Left ventricle myocardium superior (tissue), 1 donor: ENCODE data around the gene CPO. TPM values are rescaled to one million over a fixed set of nuclear protein-coding genes. Genes with fewer than 3 reads are reported as not detected.
"Not testable (repeated sequence)": the region's sequence is repeated elsewhere in the genome, so short reads cannot be mapped to it uniquely, and the experiment has no call there.

Experiments used
- ATAC-seq: fragments of 200-7000 bp; cut with Tn5 transposase; one replicate; pipeline ENCODE4 v1.9.1; 2020; ENCODE audit warnings: mild to moderate bottlenecking, moderate library complexity
- DNase-seq: peaks from one replicate; pipeline ENCODE4 v3.0.0-alpha.2; 2020
- intact Hi-C: fragments of 100-400 bp; cut with micrococcal nuclease; formaldehyde crosslinking; loops from one replicate; pipeline ENCODE4 v1.11.0; 2022
- long read RNA-seq: library from polyadenylated mRNA; unstranded; transcript quantifications from one replicate; pipeline ENCODE4 v2.0.0, GENCODE V29; 2021
- total RNA-seq: library from RNA; stranded (reverse); fragmentation: NEBNext Ultra II Directional; extraction: Animal tissue kit (Norgen Biotek cat#: 25700); gene quantifications from one replicate; pipeline ENCODE4 v1.2.1, GENCODE V29; 2021
- donor health status: DM: no; HTN: yes; CAD: no; lungs with severe emphysema.

Gene CPO, protein sequence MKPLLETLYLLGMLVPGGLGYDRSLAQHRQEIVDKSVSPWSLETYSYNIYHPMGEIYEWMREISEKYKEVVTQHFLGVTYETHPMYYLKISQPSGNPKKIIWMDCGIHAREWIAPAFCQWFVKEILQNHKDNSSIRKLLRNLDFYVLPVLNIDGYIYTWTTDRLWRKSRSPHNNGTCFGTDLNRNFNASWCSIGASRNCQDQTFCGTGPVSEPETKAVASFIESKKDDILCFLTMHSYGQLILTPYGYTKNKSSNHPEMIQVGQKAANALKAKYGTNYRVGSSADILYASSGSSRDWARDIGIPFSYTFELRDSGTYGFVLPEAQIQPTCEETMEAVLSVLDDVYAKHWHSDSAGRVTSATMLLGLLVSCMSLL
- 0.27 TPM for total RNA-seq
- long read RNA-seq: 0 reads

DNA sequence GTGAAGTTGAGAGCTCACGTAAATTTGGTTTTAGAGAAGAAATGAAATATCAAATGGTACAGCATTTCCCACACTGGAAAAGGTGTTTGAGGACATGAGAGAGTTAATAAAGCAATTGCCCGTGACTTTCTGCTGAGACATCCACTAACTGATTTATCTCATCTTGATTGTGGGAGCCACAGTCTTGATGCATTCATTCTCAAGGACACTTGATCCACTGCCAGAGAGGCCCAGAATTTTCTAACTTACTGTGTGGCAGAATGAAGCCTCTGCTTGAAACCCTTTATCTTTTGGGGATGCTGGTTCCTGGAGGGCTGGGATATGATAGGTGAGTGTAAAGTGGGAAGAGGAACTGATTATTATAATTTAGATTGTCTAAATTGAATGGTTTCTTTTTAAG, at the start of gene CPO:
Gene CPO, plus strand, starts transcription at position 179 of the 400 bp plus-strand sequence. Its CDS starts 82 bp downstream, at position 261.
- DNase-seq (no peak), ATAC-seq (no peak)
- intact Hi-C loops: no loop called here

DNA sequence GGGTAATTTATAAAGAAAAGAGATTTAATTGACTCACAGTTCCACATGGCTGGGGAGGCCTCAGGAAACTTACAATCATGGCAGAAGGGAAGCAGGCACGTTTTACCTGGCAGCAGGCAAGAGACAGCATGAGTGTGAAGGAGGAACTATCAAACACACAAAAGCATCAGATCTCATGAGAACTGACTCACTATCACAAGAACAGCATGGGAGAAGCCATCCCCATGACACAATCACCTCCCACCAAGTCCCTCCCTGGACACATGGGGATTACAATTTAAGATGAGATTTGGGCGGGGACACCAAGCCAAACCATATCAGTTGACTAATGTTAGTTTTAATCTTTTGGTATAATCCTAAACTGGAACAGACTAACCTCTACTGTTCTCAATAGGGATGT, 49.1 kb upstream of the CPO start:
- no peak for DNase-seq
- ATAC-seq: no peak
- intact Hi-C loops: no loop called here

DNA sequence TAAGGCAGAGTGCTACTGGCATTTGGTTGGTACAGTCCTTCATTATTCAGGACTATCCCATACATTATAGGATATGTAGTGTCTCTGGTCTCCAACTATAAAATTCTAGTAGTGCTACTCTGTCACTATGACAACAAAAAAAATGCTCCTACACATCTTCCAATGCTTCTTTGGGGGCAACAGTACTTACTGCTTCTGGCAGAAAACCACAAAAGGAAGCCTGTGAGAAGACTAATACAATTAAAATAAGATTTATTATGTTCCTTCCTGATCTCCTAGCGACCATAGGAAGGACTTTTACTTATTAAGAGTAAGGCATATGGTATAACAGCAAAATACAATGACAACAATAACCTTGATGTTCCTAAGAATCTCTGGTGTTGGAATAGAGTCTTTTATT, 48.4 kb upstream of the CPO start:
- no peak for DNase-seq
- intact Hi-C loops: no loop called here
- no peak for ATAC-seq

DNA sequence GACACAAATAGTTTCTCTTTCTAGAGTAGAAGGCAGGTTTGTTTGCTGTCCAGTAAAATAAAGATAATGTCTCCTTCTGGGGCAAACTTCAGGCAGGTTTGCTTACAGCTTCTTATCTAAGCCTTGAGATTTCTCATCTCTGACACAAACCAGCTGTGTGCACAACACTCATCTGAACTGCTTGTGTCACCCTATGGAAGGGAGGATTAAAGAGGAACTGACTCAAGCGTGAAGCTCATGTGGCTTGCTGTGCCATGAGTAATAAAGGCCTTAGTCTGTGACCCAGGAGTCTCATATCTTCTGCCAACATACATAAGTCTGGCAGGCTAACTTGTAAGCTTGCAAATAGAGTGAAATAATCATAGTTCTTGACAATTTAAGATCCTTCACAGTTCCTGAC, 24.2 kb upstream of the CPO start:
- DNase-seq: no peak
- no peak for ATAC-seq
- intact Hi-C loops: no loop called here

DNA sequence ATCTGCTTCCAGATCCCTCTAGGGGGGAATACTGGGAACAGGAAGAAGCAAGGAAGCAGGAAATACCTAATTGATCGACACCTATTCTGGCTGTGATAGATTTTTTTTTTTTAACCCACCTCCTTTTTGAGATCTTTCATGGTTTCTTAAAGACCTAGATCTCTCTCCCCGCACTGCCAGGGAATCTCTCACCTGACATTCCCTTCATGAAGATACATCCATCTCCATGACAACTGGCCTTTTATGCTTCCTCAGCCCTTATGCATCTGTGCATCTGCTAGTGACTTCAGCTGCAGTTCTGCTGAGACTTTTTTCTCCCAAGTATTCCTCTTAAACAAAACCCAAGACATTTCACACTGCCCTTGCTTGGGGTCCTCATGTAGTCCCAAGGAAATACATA, 21.1 kb upstream of the CPO start:
- DNase-seq: no peak
- intact Hi-C loops: no loop called here
- ATAC-seq: no peak

DNA sequence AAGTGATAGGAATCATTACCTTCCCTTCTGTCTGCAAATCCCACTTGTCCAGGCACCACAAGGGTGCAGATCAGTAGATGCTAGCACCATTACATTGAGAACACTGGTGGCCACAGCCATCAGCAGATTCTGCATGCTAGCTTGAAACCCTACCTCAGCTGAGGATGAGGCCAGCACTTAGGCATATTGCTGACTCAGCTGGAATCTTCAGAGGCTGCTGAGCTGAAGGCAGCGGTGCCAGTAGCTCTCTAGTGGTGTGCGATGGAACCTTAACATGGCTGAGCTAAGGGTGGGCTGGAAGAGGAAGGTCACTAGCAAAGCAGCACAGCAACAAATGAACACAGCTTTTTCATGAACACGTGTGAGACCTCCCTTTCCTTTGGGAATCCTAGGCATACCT, 19.0 kb upstream of the CPO start:
- intact Hi-C loops: no loop called here
- ATAC-seq: no peak

GRCh38 chr2:206920951-206921350, 18.4 kb upstream of the CPO start:
- intact Hi-C loops: no loop called here
- ATAC-seq (no peak), DNase-seq (no peak)

More for the DNA sequence above, 19.0 kb upstream of the CPO start:
- no peak for DNase-seq

GRCh38 chr2:206921529-206921928, 17.8 kb upstream of the CPO start:
- intact Hi-C loops: no loop called here
- ATAC-seq: no peak
- no peak for DNase-seq

- intact Hi-C loops: no loop called here
- no peak for DNase-seq
- ATAC-seq: peak; percentile 35
These were observed 3.1 kb upstream of the CPO start for GRCh38 chr2:206935991-206936842.

DNA sequence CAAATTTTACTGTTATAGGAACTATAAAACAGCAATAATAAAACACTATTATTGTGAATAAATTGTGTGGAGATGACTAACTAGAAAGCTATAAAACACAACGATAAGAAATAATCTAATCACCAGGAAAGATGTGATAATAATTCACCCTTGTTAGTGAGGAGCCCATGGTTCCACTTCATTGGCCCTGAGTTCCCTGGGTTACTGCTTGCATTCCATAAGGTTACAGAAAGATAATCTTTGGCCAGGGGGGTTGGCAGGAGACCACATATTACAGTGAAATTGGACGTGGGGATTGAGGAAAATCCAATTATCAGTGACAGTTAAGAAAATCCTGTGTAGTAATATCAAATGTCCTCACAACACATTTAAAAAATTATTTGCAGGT, 2.5 kb upstream of the CPO start:
- ATAC-seq (no peak), DNase-seq (no peak)
- intact Hi-C loops: no loop called here

GRCh38 chr2:206937555-206937954, 1.8 kb upstream of the CPO start:
- DNase-seq (no peak), ATAC-seq (no peak)

DNA sequence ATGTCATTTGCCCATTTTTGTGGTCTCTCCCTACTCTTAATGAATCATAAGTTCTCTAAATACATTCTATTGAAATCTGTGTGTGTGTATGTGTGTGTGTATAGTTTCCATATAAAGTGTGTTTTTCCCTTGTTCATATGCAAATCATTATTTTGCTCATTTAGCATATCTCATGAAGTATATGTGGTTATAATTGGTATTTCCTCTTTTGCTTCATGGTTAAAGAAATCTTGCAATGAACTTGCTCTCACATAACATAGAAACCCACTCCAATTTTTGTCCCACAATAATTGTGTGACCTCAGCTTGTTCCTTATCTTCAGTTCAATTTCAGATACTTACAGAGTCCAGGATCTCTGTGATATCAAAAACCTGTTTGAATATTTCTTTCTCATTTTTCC, 1.2 kb downstream of the CPO start:
- intact Hi-C loops: no loop called here
- no peak for ATAC-seq
- no peak for DNase-seq

More at GRCh38 chr2:206937555-206937954, 1.8 kb upstream of the CPO start:
- intact Hi-C loops: no loop called here

DNA sequence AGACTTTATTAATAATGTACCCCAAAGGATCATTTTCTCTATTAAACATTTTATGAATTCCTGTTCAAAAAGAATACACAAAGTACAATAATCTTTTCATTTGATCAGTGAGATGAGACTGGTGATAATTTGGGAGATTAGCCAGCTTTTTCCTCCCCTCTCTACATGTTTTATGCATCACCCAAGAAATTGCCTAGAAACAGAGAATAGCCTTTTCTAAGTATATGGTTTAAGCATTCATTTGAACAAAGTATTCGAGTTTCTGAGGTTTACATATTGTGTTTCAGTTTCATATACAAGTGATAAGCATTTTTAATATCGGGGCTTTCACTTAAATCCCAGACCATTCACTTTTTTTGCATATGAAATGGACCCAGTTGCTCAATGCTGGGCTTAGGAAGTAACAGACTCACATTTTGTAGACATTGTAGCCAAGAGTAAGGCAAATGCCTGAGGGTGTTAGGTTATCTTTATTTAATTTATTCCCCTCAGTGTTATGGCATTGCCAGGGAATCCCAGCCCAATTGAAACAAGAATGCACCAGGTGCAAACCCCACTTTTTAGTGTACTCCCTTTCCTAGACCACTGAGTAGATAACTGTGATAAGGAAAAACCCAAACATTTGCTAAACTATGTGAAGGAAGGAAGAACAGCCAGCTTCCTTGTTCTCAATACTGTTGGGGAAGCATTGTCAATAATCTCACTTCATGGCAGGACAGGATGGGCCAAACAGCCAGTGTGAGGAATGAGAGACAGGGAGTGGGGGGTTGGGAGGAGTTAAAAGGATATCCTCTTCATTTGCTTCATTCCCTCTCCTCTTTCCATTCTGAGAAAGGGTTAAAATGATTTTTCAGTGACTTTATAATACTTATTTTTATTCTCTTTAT, 3.5 kb downstream of the CPO start:
- ATAC-seq (no peak), DNase-seq (no peak)
- intact Hi-C loops: no loop called here

- ATAC-seq, intact Hi-C loops, DNase-seq: not testable (repeated sequence)
These were observed 14.1 kb downstream of the CPO start for GRCh38 chr2:206953404-206953803.

- ATAC-seq (no peak), DNase-seq (no peak)
- intact Hi-C loops: no loop called here
These were observed 15.9 kb downstream of the CPO start for GRCh38 chr2:206955253-206955652.

GRCh38 chr2:206958261-206958660, 18.9 kb downstream of the CPO start:
- DNase-seq (no peak), ATAC-seq (no peak)
- intact Hi-C loops: no loop called here

DNA sequence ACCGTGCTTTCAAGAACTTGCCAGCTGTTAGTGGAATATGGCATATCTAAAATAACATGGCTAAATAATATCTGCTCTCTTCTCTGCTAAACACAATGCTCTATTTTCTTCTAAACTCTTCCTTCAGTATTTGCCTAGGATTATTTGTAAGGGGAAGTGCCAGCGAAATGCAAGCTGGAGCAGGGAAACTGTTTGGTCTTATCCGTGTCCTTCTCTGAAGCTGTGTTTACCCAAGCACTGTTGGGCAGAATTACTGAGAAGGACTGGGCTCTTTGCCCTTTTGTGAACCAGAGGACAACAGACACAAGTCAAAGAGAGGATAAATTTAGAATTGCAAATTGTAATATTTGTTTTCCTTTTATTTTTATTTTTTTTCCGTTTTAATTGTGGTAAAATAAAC, 23.6 kb downstream of the CPO start:
- ATAC-seq (peak; percentile 70), DNase-seq (no peak)
- intact Hi-C loops: no loop called here

DNA sequence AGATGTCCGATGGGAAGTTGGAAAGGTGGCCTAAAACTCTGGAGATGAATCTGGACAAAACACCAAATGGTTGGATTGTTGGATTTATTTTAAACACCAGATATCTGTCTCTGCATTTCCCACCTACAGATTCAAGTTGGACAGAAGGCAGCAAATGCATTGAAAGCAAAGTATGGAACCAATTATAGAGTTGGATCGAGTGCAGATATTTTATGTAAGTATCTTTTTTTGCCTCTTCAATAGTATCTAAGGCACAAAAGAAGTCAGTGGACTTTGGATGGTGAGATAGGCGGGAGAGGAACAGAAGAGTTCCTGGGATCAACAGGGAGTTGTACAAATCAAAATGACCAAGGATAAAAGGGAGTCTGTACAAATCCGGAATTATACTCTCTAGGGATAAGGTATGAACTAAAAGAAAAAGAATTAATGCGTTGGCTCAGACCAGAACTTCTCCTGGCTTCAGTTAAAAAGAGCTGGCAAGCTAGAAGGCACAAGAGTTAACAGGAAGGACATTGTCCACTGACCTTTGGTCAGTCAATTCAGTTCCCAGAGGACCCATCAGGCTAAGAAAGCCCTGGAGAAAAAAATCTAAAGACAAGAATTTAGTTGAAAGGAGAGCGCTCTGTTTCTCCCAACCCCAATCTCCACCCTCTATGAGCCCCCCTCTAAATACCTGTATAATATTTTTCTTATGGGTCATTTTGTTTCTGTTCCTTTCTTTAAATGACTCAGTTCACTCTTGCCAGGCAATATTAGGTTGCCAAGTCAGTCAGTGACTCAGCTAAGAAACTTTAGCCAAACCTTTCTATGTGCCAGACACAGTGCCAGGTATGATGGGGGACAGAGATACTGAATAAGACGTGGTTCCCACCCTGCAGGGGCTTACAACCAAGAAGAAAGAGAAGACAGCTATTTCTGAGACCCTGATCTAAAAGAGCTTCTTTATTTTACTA, 29.1 kb downstream of the CPO start:
- no peak for DNase-seq
- ATAC-seq: no peak
- intact Hi-C loops: no loop called here
